HG03097 (cell line): ENCODE data around the gene WDR43.

Source experiments
- ATAC-seq: cut with Tn5 transposase; IDR thresholded peaks from one replicate; pipeline ENCODE4 v1.9.1; 2021; ENCODE audit not compliant: unreplicated experiment, low FRiP score

Gene WDR43

DNA sequence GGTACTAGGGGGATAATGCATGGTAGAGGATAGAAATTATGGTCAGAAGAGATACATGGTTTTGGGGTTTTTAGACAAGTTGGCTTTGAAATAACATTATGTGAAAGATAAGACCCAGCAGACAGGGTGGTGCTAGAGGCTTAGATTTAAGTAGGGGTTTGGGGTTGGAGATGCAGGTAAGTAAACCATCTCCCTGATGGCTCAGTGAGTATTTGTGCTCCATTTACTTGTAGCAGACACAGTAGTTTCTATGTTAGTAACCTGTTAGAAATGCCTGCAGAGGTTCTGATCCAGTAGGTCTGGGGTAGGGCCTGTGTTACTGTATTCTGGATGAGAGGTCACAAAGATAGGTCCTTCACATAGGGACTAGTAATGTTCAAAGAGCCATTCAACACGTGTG is 13.7 kb downstream of the WDR43 start:
- no peak for ATAC-seq

DNA sequence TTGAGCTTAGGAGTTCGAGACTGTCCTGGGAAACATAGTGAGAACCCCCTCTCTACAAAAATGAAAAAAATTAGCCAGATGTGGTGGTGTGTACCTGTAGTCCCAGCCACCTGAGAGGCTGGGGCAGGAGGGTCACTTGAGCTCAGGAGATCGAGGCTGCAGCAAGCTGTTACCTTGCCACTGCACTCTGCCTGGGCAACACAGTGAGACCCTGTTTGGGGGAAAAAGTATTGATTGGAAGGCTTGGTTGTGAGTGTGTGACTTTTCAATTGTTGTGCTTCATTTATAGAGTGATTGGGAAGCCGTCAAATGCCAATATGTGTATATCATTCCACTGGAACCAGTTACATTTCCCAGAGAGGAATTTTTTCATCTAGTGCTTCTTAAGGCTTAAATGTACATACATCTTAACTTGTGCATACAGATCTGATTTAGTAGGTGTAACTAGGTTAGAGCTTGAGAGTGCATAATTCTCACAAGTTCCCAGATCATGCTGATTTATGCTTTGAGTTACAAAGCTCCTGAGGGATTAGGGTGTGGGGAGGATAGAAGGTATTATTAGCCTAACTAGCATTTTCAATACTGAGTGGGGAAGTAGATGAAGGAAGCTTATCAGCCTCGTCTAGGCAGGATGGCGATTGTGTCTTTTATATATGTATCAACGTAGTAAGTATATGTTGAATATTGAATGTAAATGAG is 15.3 kb downstream of the WDR43 start:
- no peak for ATAC-seq

DNA sequence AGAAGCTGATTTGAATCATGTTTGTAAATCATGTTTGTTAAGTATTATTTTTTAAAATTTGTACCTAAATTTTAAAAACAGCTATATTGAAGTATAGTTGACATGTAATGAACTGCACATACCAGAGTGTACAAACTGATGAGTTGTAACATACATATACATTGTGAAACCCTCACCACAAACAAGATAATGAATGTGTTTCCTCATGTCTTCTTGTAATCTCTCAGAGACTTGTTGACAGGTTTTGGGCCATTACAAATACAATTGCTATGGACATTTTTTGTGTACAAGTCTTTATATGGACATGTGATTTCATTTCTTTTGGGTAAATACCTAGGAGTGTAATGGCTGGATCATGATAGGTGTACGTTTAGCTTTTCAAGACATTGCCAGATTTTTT is 21.5 kb downstream of the WDR43 start:
- no peak for ATAC-seq

DNA sequence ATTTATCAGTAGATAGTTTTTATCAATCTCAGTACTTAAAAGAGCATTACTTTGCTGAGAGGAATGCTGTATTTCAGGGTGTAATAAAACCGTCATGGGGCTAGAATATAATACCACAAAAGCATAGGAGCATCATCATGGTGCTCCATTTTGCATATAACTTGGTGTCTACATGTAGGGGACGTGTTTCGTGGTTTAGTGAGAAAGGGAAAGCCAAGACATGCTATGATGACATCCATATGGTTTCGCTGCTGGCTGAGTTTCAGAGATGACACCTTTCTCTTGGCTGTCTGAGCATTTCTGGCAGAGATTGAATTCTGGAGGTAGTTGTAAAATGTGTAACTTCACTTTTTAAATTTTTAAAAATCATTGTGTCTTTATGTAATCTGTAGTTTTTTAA is 32.4 kb downstream of the WDR43 start:
- no peak for ATAC-seq

GRCh38 chr2:28927469-28927868 is 33.0 kb downstream of the WDR43 start:
- ATAC-seq, result no peak

GRCh38 chr2:28927878-28928277 is 33.4 kb downstream of the WDR43 start:
- no peak for ATAC-seq

DNA sequence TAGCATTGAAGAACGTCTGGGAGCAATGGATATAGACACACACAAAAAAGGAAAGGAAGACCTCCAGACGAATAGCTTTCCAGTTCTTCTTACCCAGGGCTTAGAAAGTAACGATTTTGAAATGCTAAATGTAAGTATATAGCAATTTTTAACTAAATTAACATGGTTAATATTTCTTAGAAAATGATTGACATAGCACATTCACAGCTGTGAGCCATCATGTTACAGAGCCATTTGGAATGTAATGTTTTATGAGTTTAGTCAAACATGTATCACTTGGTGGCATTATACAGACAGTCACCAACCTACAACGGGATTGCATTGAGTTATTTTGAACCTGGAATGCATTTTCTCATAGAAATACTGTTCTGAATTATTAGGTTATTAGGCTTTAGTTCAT is 35.1 kb downstream of the WDR43 start:
- no peak for ATAC-seq

GRCh38 chr2:28930205-28930604 is 35.7 kb downstream of the WDR43 start:
- ATAC-seq, result no peak

DNA sequence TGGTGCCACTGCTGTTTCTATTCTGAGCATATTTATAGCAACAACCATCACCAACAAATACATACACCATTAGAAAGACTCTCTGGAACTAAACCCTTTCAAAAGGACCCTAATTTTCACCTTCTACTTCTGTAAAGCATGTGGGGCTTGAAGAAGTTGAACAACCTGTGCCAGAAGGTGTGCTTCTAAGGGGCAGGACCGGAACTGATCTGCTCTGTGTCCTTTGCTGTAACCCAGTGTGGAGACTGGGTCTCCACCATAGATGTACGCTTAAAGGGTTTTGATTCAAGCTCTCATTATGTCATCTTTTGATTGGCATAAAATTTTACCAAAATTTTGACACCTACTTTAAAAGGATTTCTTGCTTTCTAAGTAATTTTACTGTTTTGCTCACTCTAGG is 40.3 kb downstream of the WDR43 start:
- no peak for ATAC-seq

- no peak for ATAC-seq
Observed at GRCh38 chr2:28941008-28941407, 46.5 kb downstream of the WDR43 start.

DNA sequence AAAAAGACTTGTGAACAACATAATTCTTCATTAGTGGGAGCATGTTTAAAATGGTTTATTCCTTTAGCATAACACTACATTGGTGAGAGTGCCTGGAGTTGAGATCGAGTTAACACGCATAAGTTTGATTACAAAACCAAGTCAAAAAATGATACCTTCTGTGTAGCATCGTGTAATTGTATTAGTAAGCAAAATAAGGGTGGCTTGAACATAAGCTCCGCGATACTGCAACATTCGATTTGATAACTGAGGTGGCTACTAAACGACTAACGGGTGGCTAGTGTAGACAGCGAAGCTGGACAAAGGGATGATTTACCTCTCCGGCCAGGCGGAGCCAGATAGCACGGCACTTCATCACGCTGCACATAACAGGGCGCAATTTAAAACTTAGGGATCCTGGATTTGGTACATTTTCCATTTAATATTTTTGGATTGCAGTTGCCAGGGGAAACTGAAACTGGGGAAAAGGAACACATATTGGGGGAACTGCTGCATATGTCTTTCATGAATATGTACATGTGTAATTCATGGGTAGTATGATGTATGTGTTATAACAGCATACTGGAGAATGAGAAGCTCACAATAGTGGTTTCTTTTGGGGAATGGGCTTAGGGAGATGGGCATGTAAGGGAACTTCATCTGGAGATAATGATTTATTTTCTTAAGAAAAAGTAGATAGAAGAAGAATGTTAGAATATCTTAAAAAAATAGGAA is 50.2 kb downstream of the WDR43 start:
- no peak for ATAC-seq

DNA sequence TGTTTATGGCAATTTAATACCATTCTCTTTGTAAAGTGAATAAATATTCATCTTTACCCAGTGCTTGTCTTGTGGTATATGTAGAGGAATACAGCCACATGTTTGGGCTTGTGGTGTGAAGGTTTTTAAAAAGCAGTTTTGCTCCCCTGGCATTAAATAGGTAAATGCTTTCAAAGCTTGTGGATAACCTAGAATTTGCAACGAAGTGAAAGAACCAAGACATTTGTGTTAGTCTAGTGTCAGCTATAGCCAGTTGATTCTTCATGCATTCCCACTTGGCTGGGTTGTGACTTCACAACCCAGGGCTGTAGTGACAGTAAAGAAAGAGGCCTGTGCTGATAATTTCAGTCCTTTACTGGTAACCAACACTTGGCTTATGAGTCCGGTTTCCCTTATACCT is 53.7 kb downstream of the WDR43 start:
- no peak for ATAC-seq

GRCh38 chr2:28949190-28949589 is 54.7 kb downstream of the WDR43 start:
- no peak for ATAC-seq

DNA sequence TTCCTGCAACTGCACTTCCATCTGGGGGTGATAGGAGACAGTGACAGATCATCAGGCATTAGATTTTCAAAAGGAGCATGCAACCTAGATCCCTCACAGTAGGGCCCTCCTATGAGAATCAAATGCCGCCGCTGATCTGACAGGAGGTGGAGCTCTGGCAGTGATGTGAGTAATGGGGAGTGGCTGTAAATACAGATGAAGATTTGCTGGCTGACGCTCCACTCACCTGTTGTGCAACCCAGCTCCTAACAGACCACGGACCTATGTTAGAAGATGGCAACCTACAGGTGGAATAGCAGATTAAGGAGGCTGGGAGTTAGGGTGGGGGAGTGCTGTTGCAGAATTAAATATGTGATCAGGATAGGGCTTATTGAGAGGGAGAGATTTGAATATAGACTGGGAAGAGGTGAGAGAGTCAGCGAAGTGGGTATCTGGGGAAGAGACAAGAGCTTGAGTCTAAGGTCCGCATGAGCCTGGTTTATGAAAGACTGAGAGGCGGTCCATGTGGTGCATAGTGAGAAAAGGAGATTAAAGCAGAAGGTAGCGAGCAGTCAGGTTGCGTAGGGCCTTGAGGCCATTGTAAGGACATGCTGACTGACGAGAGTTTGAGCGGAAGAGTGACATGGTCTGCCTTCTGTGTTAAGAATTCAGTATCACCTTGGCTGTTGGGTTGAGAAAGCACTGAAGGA is 55.3 kb downstream of the WDR43 start:
- ATAC-seq, result no peak

GRCh38 chr2:28950941-28951630 is 56.6 kb downstream of the WDR43 start:
- no peak for ATAC-seq

- ATAC-seq, result no peak
Observed at GRCh38 chr2:28951910-28952835, 57.7 kb downstream of the WDR43 start.

DNA sequence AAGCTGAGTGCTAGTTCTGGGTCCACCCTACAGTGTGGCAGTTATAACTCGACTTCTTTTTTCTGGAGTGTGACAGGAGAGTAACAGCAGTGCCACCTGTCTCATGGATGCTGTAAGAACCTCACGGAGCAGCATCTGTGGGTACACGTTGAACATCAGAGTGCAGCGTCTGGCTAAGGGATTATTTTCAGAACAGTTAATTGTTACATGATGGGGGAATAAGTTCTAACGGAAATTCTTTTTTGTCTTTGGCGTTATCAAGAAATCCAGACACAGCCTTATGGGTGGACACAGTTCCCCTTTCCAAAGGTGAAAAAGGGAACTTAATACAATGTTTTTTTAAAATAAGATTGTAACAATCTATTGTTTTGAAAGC is 58.4 kb downstream of the WDR43 start:
- ATAC-seq, result no peak

- no peak for ATAC-seq
Observed at GRCh38 chr2:28955467-28955866, 61.0 kb downstream of the WDR43 start.

DNA sequence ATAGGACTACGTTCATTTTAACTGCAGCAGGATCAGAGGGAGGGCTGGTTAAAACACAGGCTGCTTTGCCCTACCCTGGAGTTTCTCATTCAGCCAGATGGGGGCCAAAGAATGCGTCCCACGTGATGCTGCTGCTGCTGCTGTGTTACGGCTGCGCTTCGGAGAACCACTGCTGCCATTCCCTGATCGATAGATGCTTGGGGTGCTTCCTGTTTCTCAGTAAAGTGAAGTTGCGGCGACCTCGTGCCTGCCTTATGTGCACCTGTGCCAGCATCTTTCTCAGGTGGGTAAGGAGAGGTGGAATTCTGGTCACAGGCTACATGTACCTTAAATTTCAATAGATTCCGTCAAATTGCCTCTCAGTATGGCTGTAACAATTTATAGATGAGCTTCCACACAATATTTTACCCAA is 62.0 kb downstream of the WDR43 start:
- no peak for ATAC-seq

DNA sequence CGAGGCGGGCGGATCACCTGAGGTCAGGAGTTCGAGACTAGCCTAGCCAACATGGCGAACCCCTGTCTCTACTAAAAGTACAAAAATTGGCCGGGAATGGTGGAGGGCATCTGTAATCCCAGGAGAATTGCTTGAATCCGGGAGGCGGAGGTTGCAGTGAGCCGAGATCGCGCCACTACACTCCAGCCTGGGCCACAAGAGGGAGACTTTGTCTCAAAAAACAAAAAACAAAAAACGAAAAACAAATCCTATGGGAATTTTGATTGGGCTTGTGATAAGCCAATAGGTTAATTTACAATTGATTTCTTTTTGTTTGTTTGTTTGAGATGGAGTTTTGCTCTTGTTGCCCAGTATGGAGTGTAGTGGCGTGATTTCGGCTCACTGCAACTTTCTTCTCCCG is 62.4 kb downstream of the WDR43 start:
- ATAC-seq, result no peak
